ENCODE data around the gene ASB9. TPM values are rescaled to one million over a fixed set of nuclear protein-coding genes. Genes with fewer than 3 reads are reported as not detected.

The ASB9 gene
- total RNA-seq (2022; extraction: Qiagen RNA extraction; ENCODE audit: low read depth): 19.5 to 25.1 TPM (median 20.8 TPM) in 5 replicates

GRCh38 chrX:15269618-15270521 lies at the start of gene ASB9:
ASB9 (minus strand) TSS chrX:15270083; CDS start chrX:15269874, 209 bp downstream.

GRCh38 chrX:15315509-15315908 lies 45.6 kb upstream of the ASB9 start, which contains the start of gene ASB11:
ASB11 (minus strand) TSS chrX:15315640; CDS start chrX:15315605, 35 bp downstream.

Other genes starting within 250 kb of the ASB9 start
- gene ASB11, start 45.6 kb upstream of the ASB9 start, total RNA-seq (2022; extraction: Qiagen RNA extraction; ENCODE audit: low read depth): not detected in 5 replicates
- gene PIGA, start 65.4 kb upstream of the ASB9 start, total RNA-seq (2022; extraction: Qiagen RNA extraction; ENCODE audit: low read depth): 7.3 to 9.7 TPM (median 8.3 TPM) in 5 replicates
- 0.16 to 0.39 TPM (median 0.23 TPM) in 5 replicates for gene VEGFD, start 114.3 kb upstream of the ASB9 start, total RNA-seq (2022; extraction: Qiagen RNA extraction; ENCODE audit: low read depth)
- 49.7 to 57.9 TPM (median 56.2 TPM) in 5 replicates for gene PIR, start 223.2 kb upstream of the ASB9 start, total RNA-seq (2022; extraction: Qiagen RNA extraction; ENCODE audit: low read depth)
- not detected in 5 replicates for gene BMX, start 230.7 kb upstream of the ASB9 start, total RNA-seq (2022; extraction: Qiagen RNA extraction; ENCODE audit: low read depth)